ENCODE results near the gene ATP1A4.

GRCh38 chr1:160191756-160192155, 40.4 kb downstream of the ATP1A4 start:
- TF ChIP-seq CTCF (conservative IDR thresholded peaks at IDR 0.05; ENCODE audit: low read length) (no peak), EZH2phosphoT487 (IDR thresholded peaks at IDR 0.05; ENCODE audit: borderline replicate concordance, low read depth, low read length) (no peak)

Data from OCI-LY7 (cell line).